Measurements from ENCODE around the gene KLRF2.

Gene KLRF2

DNA sequence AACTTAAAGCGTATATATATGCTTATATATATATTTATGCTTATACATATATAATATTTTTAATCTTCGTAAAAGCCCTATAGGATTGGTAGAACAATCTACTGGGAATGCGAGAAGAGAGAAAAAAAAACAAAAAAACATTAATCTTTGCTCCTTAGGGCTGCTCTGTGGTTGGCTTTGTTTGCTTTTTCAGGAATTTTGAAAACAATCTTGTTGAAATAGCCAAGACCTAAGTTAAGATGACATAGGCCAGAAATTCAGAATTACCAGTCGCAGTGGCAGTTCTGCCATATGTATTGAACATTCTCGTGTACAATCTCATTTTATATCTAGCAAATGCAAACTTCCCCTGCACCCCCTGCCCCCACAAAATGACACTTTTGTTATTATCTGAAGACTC lies 699 bp downstream of the KLRF2 start:
- TF ChIP-seq, protein P1, sequence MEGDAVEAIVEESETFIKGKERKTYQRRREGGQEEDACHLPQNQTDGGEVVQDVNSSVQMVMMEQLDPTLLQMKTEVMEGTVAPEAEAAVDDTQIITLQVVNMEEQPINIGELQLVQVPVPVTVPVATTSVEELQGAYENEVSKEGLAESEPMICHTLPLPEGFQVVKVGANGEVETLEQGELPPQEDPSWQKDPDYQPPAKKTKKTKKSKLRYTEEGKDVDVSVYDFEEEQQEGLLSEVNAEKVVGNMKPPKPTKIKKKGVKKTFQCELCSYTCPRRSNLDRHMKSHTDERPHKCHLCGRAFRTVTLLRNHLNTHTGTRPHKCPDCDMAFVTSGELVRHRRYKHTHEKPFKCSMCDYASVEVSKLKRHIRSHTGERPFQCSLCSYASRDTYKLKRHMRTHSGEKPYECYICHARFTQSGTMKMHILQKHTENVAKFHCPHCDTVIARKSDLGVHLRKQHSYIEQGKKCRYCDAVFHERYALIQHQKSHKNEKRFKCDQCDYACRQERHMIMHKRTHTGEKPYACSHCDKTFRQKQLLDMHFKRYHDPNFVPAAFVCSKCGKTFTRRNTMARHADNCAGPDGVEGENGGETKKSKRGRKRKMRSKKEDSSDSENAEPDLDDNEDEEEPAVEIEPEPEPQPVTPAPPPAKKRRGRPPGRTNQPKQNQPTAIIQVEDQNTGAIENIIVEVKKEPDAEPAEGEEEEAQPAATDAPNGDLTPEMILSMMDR (IDR thresholded peaks at IDR 0.05; ENCODE audit: control insufficient read depth, insufficient read depth, low read depth, low read length, missing control alignments): no peak
- DNase-seq (ENCODE audit: low read depth): no peak
- H3K4me3 ChIP-seq (ENCODE audit: control insufficient read depth, low read depth, low read length): no peak overlapping the region

DNA sequence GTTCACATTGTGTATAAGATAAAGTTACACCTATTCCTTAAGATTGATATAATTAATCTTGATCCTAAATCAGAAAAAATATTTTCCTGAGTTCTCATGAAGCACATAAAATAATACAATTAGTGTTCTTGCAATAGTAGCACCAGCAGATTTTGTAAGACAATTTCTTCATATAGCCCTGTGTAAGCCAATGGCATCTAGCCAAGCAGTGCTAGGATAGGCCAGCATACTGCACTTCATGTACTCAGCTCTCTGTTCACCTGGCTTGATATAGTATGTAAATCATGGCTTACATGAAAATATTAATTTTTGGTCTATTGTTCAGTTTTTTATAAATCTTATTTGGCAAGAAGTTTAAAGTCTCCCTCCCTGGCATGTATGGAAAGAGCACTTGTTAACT lies 1.9 kb downstream of the KLRF2 start:
- H3K4me3 ChIP-seq (ENCODE audit: control insufficient read depth, low read depth, low read length): no peak overlapping the region
- DNase-seq (ENCODE audit: low read depth): no peak

DNA sequence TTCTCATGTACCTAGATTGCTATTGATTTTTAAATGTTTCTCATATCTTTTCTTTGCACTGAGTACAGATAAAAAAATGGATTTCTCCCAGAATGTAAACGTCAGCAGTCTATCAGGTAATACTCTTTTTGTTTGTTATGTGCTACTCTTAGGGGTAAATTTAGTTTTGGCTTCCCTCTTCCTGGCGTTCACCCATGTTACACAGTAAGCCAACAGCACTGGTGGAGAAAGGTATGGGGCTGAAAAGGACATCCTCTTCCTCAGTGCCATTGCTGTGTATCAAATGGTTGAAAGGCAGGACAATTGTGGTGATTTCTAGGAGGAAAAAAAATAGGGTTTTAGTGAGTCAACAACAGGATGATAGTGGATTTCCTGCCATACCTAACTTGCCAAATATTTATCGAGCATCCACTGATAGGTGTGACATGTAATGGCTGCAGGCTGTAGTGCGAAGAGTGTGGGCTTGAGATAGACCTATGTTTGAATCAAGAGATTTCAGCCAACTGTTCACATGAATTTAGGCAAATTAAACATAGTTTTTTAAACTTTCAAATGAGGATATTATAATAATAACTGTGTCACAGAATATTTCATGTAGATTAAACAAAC lies 7.5 kb downstream of the KLRF2 start:
- TF ChIP-seq, protein P1 (IDR thresholded peaks at IDR 0.05; ENCODE audit: control insufficient read depth, insufficient read depth, low read depth, low read length, missing control alignments): no peak
- no peak for DNase-seq (ENCODE audit: low read depth)
- H3K4me3 ChIP-seq (ENCODE audit: control insufficient read depth, low read depth, low read length): no peak overlapping the region

More for the DNA sequence above, 1.9 kb downstream of the KLRF2 start:
- TF ChIP-seq, protein P1 (IDR thresholded peaks at IDR 0.05; ENCODE audit: control insufficient read depth, insufficient read depth, low read depth, low read length, missing control alignments): no peak

DNA sequence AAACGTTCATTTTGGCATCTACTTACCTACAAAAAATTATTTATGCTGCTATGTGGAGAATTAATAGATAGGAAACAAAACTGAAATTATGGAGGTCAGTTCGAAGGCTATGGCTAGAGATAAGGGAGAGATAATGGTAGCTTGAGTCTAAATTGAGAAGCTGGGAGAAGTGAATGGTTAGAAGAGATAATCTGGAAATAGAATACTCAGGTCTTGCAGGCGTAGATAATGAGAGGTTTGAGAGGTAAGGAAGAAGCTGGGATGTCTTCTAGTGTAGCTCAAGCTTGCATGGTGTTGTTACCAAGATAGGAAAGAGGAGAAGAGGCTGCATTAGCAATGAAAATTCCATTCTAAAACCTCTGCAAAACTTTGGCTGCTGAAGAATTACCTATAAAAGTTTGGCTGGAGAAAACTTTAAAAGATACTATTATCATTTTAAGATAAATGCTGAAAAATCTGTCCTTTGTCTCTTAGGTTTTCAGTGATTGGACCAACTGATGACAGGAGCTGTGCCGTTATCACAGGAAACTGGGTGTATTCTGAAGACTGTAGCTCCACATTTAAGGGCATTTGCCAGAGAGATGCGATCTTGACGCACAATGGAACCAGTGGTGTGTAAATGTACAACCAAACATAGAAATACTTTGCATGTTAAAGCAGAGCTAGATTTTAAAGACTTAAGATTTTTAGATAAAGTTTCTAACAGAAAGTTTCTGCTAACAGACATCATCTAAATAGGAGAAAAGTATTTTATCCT lies 14.1 kb downstream of the KLRF2 start:
- no peak overlapping the region for H3K4me3 ChIP-seq (ENCODE audit: control insufficient read depth, low read depth, low read length)
- DNase-seq (ENCODE audit: low read depth): no peak
- TF ChIP-seq, protein P1 (IDR thresholded peaks at IDR 0.05; ENCODE audit: control insufficient read depth, insufficient read depth, low read depth, low read length, missing control alignments): no peak

DNA sequence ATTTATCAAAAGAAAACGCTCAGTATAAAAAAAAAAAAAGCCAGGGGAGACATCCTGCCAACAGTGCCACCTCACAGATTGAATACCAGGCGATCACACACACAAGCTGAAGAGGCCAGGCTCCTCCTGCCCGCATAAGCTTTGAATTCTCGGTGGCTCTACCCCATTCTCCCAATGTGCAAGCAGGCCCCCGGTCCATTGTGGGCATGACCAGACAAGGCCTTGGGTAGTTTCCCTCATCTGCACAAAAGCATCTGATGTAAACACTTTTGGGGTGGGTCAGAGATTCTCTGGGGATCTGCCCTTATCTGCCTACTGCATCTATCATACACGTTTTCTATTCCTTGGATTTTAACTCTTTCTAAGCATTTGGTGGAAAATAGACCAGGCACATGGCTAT lies 16.2 kb downstream of the KLRF2 start:
- no peak overlapping the region for H3K4me3 ChIP-seq (ENCODE audit: control insufficient read depth, low read depth, low read length)
- TF ChIP-seq, protein P1 (IDR thresholded peaks at IDR 0.05; ENCODE audit: control insufficient read depth, insufficient read depth, low read depth, low read length, missing control alignments): no peak
- no peak for DNase-seq (ENCODE audit: low read depth)

DNA sequence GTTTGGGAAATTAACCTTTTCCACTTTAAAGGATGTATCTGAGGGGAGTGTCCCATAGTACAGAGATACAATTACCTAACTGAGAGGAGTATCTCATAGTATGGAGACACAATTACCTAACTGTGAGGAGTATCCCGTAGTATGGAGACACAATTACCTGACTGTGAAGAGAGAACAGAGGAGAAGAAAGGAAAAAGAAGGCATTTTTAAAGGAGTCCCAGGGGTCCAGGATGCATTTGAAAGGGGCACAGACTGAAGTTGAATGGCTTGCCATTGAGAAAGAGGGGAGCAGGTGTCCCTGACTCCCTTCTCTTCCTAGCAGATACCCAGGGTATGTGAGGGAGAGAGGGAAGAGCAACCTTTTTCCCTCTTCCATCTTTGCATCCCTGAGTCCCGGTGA lies 17.9 kb downstream of the KLRF2 start:
- no peak overlapping the region for H3K4me3 ChIP-seq (ENCODE audit: control insufficient read depth, low read depth, low read length)
- no peak for DNase-seq (ENCODE audit: low read depth)
- TF ChIP-seq, protein P1 (IDR thresholded peaks at IDR 0.05; ENCODE audit: control insufficient read depth, insufficient read depth, low read depth, low read length, missing control alignments): no peak
